HepG2 (cell line): ENCODE data around the gene PTPRQ. TPM values are rescaled to one million over a fixed set of nuclear protein-coding genes. Genes with fewer than 3 reads are reported as not detected.

Experiments used
- ATAC-seq: fragments of 200-7000 bp; cut with Tn5 transposase; 3 replicates; pipeline ENCODE4 v1.9.1; 2020; ENCODE audit warnings: mild to moderate bottlenecking, moderate library complexity
- BruUV-seq: library from RNA; stranded (reverse); fragments of 400-500 nt; replicated peaks from 2 replicates; lab custom pipeline; 2021; lab: Mats Ljungman, UMichigan
- CTCF ChIA-PET: fragments of 300-600 bp; formaldehyde crosslinking; extraction: SDS; loops from one replicate; lab custom pipeline; 2021; ENCODE audit warnings: low total read pairs, inconsistent platforms, low intra/inter-chr PET ratio; lab: Yijun Ruan, JAX
- POLR2A ChIA-PET: fragments of 350-600 bp; sonication (Branson Sonifier 250); formaldehyde crosslinking; loops from one replicate; lab custom pipeline; 2020; ENCODE audit warnings: antibody characterized with exemption, inconsistent platforms; lab: Yijun Ruan, JAX
- DNase-seq: peaks from one replicate; pipeline ENCODE4 v3.0.0-alpha.2; 2015; ENCODE audit warnings: low spot score
- FAIRE-seq: peaks from 3 replicates; lab custom pipeline; 2011; peaks lifted over from hg19 to GRCh38; lab: Jason Lieb, UNC
- H2AFZ ChIP-seq: one replicate; pipeline ENCODE4 v1.6.1; 2011; ENCODE audit warnings: low read length, inconsistent platforms
- H3K27ac ChIP-seq: fragments of 300-600 bp; 3 replicates; pipeline ENCODE4 v1.8.0; 2011; ENCODE audit warnings: mixed run types, mild to moderate bottlenecking, mixed read lengths, low read length, inconsistent platforms; ENCODE audit not compliant: insufficient read depth; ENCODE audit errors: extremely low read length
- H3K27me3 ChIP-seq, 2 experiments: fragments of 200-600 bp in 1 of 2; 2 replicates in 1 of 2; 3 replicates in 1 of 2; pipeline versions ENCODE4 v1.6.0 to v1.8.0; 2011; ENCODE audit warnings: low read length in 2 of 2, mild to moderate bottlenecking in 2 of 2, moderate library complexity in 2 of 2, inconsistent platforms in 1 of 2; ENCODE audit not compliant: insufficient read depth in 2 of 2, control insufficient read depth in 1 of 2
- H3K36me3 ChIP-seq, 2 experiments: fragments of 200-600 bp in 1 of 2; replicated peaks in 1 of 2; 2 replicates in 1 of 2; 3 replicates in 1 of 2; pipeline versions ENCODE4 v1.5.1 to v1.8.0; 2011; ENCODE audit warnings: low read length in 2 of 2, inconsistent platforms in 1 of 2; ENCODE audit not compliant: insufficient read depth in 2 of 2, control insufficient read depth in 1 of 2
- H3K4me1 ChIP-seq: 2 replicates; pipeline ENCODE4 v1.5.1; 2012; ENCODE audit warnings: low read length, inconsistent platforms; ENCODE audit not compliant: insufficient read depth
- H3K4me2 ChIP-seq: 2 replicates; pipeline ENCODE4 v1.6.0; 2011; ENCODE audit warnings: low read depth, low read length, inconsistent platforms
- H3K4me3 ChIP-seq, 3 experiments: fragments of 200-600 bp in 1 of 3; sonication (generic), shearing (Covaris generic) in 1 of 3; replicated peaks in 1 of 3; 2 replicates each; pipeline ENCODE4 v1.5.1; 2011 to 2016; ENCODE audit warnings: low read length in 3 of 3, inconsistent platforms in 2 of 3, low read depth in 2 of 3, mild to moderate bottlenecking in 2 of 3, control low read depth in 1 of 3, mixed read lengths in 1 of 3; ENCODE audit not compliant: insufficient read depth in 1 of 3
- H3K79me2 ChIP-seq: one replicate; pipeline ENCODE4 v1.6.1; 2011; ENCODE audit warnings: low read length, inconsistent platforms; ENCODE audit not compliant: insufficient read depth
- H3K9ac ChIP-seq: 2 replicates; pipeline ENCODE4 v1.6.0; 2011; ENCODE audit warnings: mild to moderate bottlenecking, low read depth, low read length, inconsistent platforms; ENCODE audit not compliant: insufficient read depth
- H3K9me3 ChIP-seq: 2 replicates; pipeline ENCODE4 v1.5.1; 2012; ENCODE audit warnings: mild to moderate bottlenecking, low read length
- H4K20me1 ChIP-seq: 2 replicates; pipeline ENCODE4 v1.6.0; 2011; ENCODE audit warnings: inconsistent platforms, mild to moderate bottlenecking, low read length, moderate library complexity; ENCODE audit not compliant: insufficient read depth
- ERF ChIP-seq: IDR thresholded peaks from 2 replicates; pipeline ENCODE4 v1.6.1; 2018; ENCODE audit warnings: missing biosample characterization, missing genetic modification reagents
- HCFC1 ChIP-seq: fragments of 150-350 bp; IDR thresholded peaks from 2 replicates; pipeline ENCODE4 v1.6.1; 2014; ENCODE audit warnings: low read depth, low read length
- HIC2 ChIP-seq: sonication (generic); formaldehyde crosslinking; IDR thresholded peaks from 2 replicates; pipeline ENCODE4 v1.9.0; 2022; ENCODE audit warnings: low read depth, missing genetic modification reagents
- IKZF1 ChIP-seq: fragments of 450-650 bp; IDR thresholded peaks from 2 replicates; pipeline ENCODE4 v1.7.1; 2016
- MTF2 ChIP-seq: sonication (generic); formaldehyde crosslinking; IDR thresholded peaks from 2 replicates; pipeline ENCODE4 v1.5.0; 2020; ENCODE audit warnings: missing genetic modification reagents, borderline replicate concordance
- REXO4 ChIP-seq: sonication (generic); formaldehyde crosslinking; IDR thresholded peaks from 2 replicates; pipeline ENCODE4 v1.8.0; 2022; ENCODE audit warnings: missing genetic modification reagents, mild to moderate bottlenecking, borderline replicate concordance
- SRY ChIP-seq: sonication (generic); formaldehyde crosslinking; IDR thresholded peaks from 2 replicates; pipeline ENCODE4 v1.8.0; 2022; ENCODE audit warnings: mild to moderate bottlenecking, missing genetic modification reagents
- ZNF296 ChIP-seq: sonication (generic); formaldehyde crosslinking; conservative IDR thresholded peaks from 2 replicates; pipeline ENCODE4 v1.5.0; 2020; ENCODE audit warnings: mild to moderate bottlenecking, missing genetic modification reagents
- ZNF567 ChIP-seq: sonication (generic); formaldehyde crosslinking; IDR thresholded peaks from 2 replicates; pipeline ENCODE4 v1.8.1; 2023; ENCODE audit warnings: mild to moderate bottlenecking, missing genetic modification reagents, borderline replicate concordance
- ZNF670 ChIP-seq: sonication (generic); formaldehyde crosslinking; IDR thresholded peaks from 2 replicates; pipeline ENCODE4 v1.8.0; 2022; ENCODE audit warnings: mild to moderate bottlenecking, missing genetic modification reagents, borderline replicate concordance
- WGBS: methylation state at CpG from one replicate; pipeline ENCODE4 v1.1.6; 2017; ENCODE audit warnings: low lambda C conversion rate; 5-methylcytosine and 5-hydroxymethylcytosine counted together
- in situ Hi-C: cut with HindIII; loops from 2 replicates; pipeline ENCODE4 v1.10.0; 2017; ENCODE audit warnings: low pct_unique_long_range_greater_than_20kb; ENCODE audit not compliant: extremely low pct_ligation_motif_present
- intact Hi-C: fragments of 100-400 bp; cut with micrococcal nuclease; formaldehyde crosslinking; loops from one replicate; pipeline ENCODE4 v1.10.0; 2022; ENCODE audit not compliant: unreplicated experiment
- polyA plus RNA-seq, 8 experiments: library from polyadenylated mRNA; depleted of rRNA in 3 of 8; stranded (reverse) in 7 of 8; unstranded in 1 of 8; fragments of >200 nt; fragmentation: Illumina TruSeq in 4 of 8; extraction: Trizol in 4 of 8; gene quantifications; 2 replicates each; pipeline versions ENCODE4 v1.2.1 to v1.2.3, GENCODE V29; 2011 to 2016; ENCODE audit warnings: low read depth in 4 of 8, missing spikeins in 1 of 8, mixed read lengths in 1 of 8; ENCODE audit not compliant: insufficient read depth in 1 of 8
- total RNA-seq, 5 experiments: library from RNA; depleted of rRNA; stranded (reverse); fragments of >200 nt; fragmentation: Illumina TruSeq; extraction: Trizol; gene quantifications; 2 replicates each; pipeline ENCODE4 v1.2.3, GENCODE V29; 2016; ENCODE audit warnings: low read depth in 1 of 5

Gene PTPRQ
- total and polyA plus RNA-seq, 2 of the 13 experiments (the other 11 are each of a cell fraction or from before 2014, with no cell fraction given) = not detected

DNA sequence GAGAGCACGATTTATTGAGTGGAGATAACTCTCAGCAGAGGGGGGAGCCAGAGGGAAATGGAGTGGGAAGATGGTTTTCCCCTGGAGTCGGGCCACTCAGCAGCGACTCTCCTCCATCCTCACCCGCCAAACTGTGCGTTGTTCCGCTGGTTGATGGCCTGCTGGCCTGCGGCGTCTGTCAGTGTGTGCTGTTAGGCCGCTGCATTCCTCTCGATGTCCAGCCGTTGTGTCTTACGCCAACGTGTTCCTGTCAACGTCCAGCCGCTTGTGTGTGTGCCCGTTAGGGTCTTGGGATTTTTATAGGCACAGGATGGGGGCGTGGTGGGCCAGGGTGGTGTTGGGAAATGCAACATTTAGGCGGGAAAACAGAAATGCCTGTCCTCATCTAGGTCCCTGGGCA, 69.2 kb downstream of the PTPRQ start:
- Histone ChIP-seq H3K9ac (no peak overlapping the region), H3K79me2 (no peaks in the 10 kb centered on the region), H3K27me3 (no peaks in the 10 kb centered on the region), H3K36me3 (no peaks in the 10 kb centered on the region), H2AFZ (no peak overlapping the region), H4K20me1 (no peaks in the 10 kb centered on the region), H3K4me2 (no peak overlapping the region), H3K9me3 (no peaks in the 10 kb centered on the region), H3K4me1 (no peaks in the 10 kb centered on the region), H3K4me3 (no peak overlapping the region), H3K27ac (no peak overlapping the region)
- 62% methylated on average over 17 of the region's 18 CpGs for WGBS
- TF ChIP-seq MTF2 (CRISPR knock-in tag) (no peak), HCFC1 (no peak), ZNF567 (CRISPR knock-in tag) (no peak), ZNF670 (CRISPR knock-in tag) (no peak), ZNF296 (no peak), REXO4 (CRISPR knock-in tag) (no peak), HIC2 (CRISPR knock-in tag) (no peak)
- ATAC-seq = no peak
- in situ Hi-C loops (no loop called here), intact Hi-C loops (no loop called here)
- no peak for FAIRE-seq
- POLR2A ChIA-PET = no interaction called here
- BruUV-seq = no TSS peak
- no peak for DNase-seq
- CTCF ChIA-PET = no interaction called here

GRCh38 chr12:80517655-80518054, 73.6 kb downstream of the PTPRQ start:
- Histone ChIP-seq H3K9me3 (no peaks in the 10 kb centered on the region), H3K9ac (no peak overlapping the region), H3K79me2 (no peaks in the 10 kb centered on the region), H2AFZ (no peak overlapping the region), H4K20me1 (no peaks in the 10 kb centered on the region), H3K4me2 (no peak overlapping the region), H3K27ac (no peak overlapping the region), H3K4me1 (no peaks in the 10 kb centered on the region), H3K27me3 (no peaks in the 10 kb centered on the region), H3K36me3 (no peaks in the 10 kb centered on the region), H3K4me3 (no peak overlapping the region)
- TF ChIP-seq ZNF670 (CRISPR knock-in tag) (no peak), SRY (CRISPR knock-in tag) (no peak), IKZF1 (no peak), ERF (CRISPR knock-in tag) (no peak)
- DNase-seq (no peak), FAIRE-seq (no peak), ATAC-seq (no peak)
- in situ Hi-C loops = no loop called here
- ChIA-PET CTCF (no interaction called here), POLR2A (no interaction called here)
- no TSS peak for BruUV-seq
- intact Hi-C loops = no loop called here
- WGBS = 56% methylated on average over 2 of the region's 2 CpGs
